Hepatocyte (in vitro differentiated cells): ENCODE data around the gene CAP1. TPM values are rescaled to one million over a fixed set of nuclear protein-coding genes. Genes with fewer than 3 reads are reported as not detected.
A peak's percentile ranks its signal among the peaks of the same experiment; 100 is the strongest.
"Not testable (repeated sequence)": the region's sequence is repeated elsewhere in the genome, so short reads cannot be mapped to it uniquely, and the experiment has no call there.

Source experiments
- DNase-seq: peaks from one replicate; pipeline ENCODE4 v3.0.0-alpha.2; 2016; ENCODE audit warnings: low spot score
- H2AFZ ChIP-seq: fragments of 200-600 bp; sonication (generic); 2 replicates; pipeline ENCODE4 v1.6.0; 2016; ENCODE audit warnings: antibody characterized with exemption, mild to moderate bottlenecking
- H3K27ac ChIP-seq: fragments of 200-600 bp; sonication (generic); 2 replicates; pipeline ENCODE4 v1.5.1; 2016; ENCODE audit warnings: mild to moderate bottlenecking
- H3K27me3 ChIP-seq: fragments of 200-600 bp; sonication (generic); 2 replicates; pipeline ENCODE4 v1.6.1; 2016
- H3K36me3 ChIP-seq: fragments of 200-600 bp; sonication (generic); replicated peaks from 2 replicates; pipeline ENCODE4 v1.5.1; 2016; ENCODE audit warnings: low read depth; ENCODE audit not compliant: insufficient read depth
- H3K4me1 ChIP-seq: fragments of 200-600 bp; sonication (generic); 2 replicates; pipeline ENCODE4 v1.5.1; 2016; ENCODE audit warnings: mild to moderate bottlenecking, moderate library complexity; ENCODE audit not compliant: insufficient read depth
- H3K4me2 ChIP-seq: fragments of 200-600 bp; sonication (generic); 2 replicates; pipeline ENCODE4 v1.6.0; 2016
- H3K4me3 ChIP-seq: fragments of 200-600 bp; sonication (generic); 2 replicates; pipeline ENCODE4 v1.5.1; 2016; ENCODE audit warnings: mild to moderate bottlenecking
- H3K79me2 ChIP-seq: fragments of 200-600 bp; sonication (generic); 2 replicates; pipeline ENCODE4 v1.6.0; 2017; ENCODE audit warnings: mild to moderate bottlenecking
- H3K9me2 ChIP-seq: fragments of 200-600 bp; sonication (generic); replicated peaks from 2 replicates; pipeline ENCODE4 v1.6.0; 2017; ENCODE audit warnings: mild to moderate bottlenecking; ENCODE audit not compliant: insufficient read depth
- H3K9me3 ChIP-seq: fragments of 200-600 bp; sonication (generic); 2 replicates; pipeline ENCODE4 v1.5.1; 2016; ENCODE audit warnings: low read depth, mild to moderate bottlenecking
- H4K20me1 ChIP-seq: fragments of 200-600 bp; sonication (generic); 2 replicates; pipeline ENCODE4 v1.6.0; 2016; ENCODE audit warnings: mild to moderate bottlenecking; ENCODE audit not compliant: insufficient read depth, poor library complexity, severe bottlenecking
- CTCF ChIP-seq: fragments of 200-600 bp; sonication (generic); IDR thresholded peaks from 2 replicates; pipeline ENCODE4 v1.5.1; 2016; ENCODE audit warnings: antibody characterized with exemption, mild to moderate bottlenecking; ENCODE audit not compliant: poor library complexity
- EZH2 ChIP-seq: fragments of 200-600 bp; sonication (generic); IDR thresholded peaks from 2 replicates; pipeline ENCODE4 v1.6.1; 2016; ENCODE audit warnings: antibody characterized with exemption, mild to moderate bottlenecking, borderline replicate concordance
- EZH2phosphoT487 ChIP-seq: fragments of 200-600 bp; sonication (generic); IDR thresholded peaks from one replicate; pipeline ENCODE4 v1.6.1; 2018; ENCODE audit warnings: antibody characterized with exemption, mild to moderate bottlenecking, low read depth, moderate library complexity; ENCODE audit not compliant: unreplicated experiment, severe bottlenecking
- WGBS: methylation state at CpG from one replicate; pipeline ENCODE4 v1.1.6; 2016; ENCODE audit warnings: low lambda C conversion rate; ENCODE audit errors: missing lambda C conversion rate; 5-methylcytosine and 5-hydroxymethylcytosine counted together
- polyA plus RNA-seq: library from polyadenylated mRNA; unstranded; fragments of >200 nt; fragmentation: Nextera tagmentation; extraction: Ambion mirVana; gene quantifications from 2 replicates; pipeline ENCODE4 v1.2.1, GENCODE V29; 2016
- total RNA-seq: library from RNA; depleted of rRNA; stranded (reverse); fragments of >200 nt; gene quantifications from 2 replicates; pipeline ENCODE4 v1.2.3, GENCODE V29; 2014

Gene CAP1
- total and polyA plus RNA-seq, 2 experiments from 2014 or later: 186 to 191 TPM

GRCh38 chr1:40032240-40032891 lies 8.2 kb upstream of the CAP1 start:
- H3K9me2 ChIP-seq: no peaks in the 10 kb centered on the region
- no peaks in the 10 kb centered on the region for H3K27me3 ChIP-seq
- no peaks in the 10 kb centered on the region for H4K20me1 ChIP-seq
- H3K79me2 ChIP-seq: no peaks in the 10 kb centered on the region
- H3K9me3 ChIP-seq: no peaks in the 10 kb centered on the region
- no peaks in the 10 kb centered on the region for H3K36me3 ChIP-seq
- 40% methylated on average over 4 of the region's 4 CpGs for WGBS
- peaks cover 10% of the 10 kb centered on the region for H3K4me1 ChIP-seq
- TF ChIP-seq CTCF (peak; percentile 75), EZH2phosphoT487 (no peak), EZH2 (no peak)
- no peak overlapping the region for H3K4me2 ChIP-seq
- H2AFZ ChIP-seq: no peak overlapping the region
- no peak overlapping the region for H3K27ac ChIP-seq
- H3K4me3 ChIP-seq: no peak overlapping the region
- peak; percentile 78 for DNase-seq

GRCh38 chr1:40034869-40035268 lies 5.7 kb upstream of the CAP1 start:
- TF ChIP-seq EZH2: no peak
- no peak for TF ChIP-seq CTCF
- no peak for TF ChIP-seq EZH2phosphoT487
- Histone ChIP-seq H3K9me3 (no peaks in the 10 kb centered on the region), H3K4me1 (peaks cover 19% of the 10 kb centered on the region), H3K79me2 (no peaks in the 10 kb centered on the region), H3K27me3 (no peaks in the 10 kb centered on the region), H3K27ac (no peak overlapping the region), H3K4me2 (no peak overlapping the region), H4K20me1 (no peaks in the 10 kb centered on the region), H3K36me3 (no peaks in the 10 kb centered on the region), H3K9me2 (no peaks in the 10 kb centered on the region), H3K4me3 (no peak overlapping the region), H2AFZ (no peak overlapping the region)
- 68% methylated on average over 2 of the region's 2 CpGs for WGBS
- no peak for DNase-seq

GRCh38 chr1:40036574-40036973 lies 4.0 kb upstream of the CAP1 start:
- peaks cover 12% of the 10 kb centered on the region for H3K4me1 ChIP-seq
- peaks cover 3% of the 10 kb centered on the region for H4K20me1 ChIP-seq
- H3K9me2 ChIP-seq: no peaks in the 10 kb centered on the region
- no peak overlapping the region for H3K4me3 ChIP-seq
- H2AFZ ChIP-seq: no peak overlapping the region
- H3K27ac ChIP-seq: no peak overlapping the region
- no peak overlapping the region for H3K4me2 ChIP-seq
- no peaks in the 10 kb centered on the region for H3K9me3 ChIP-seq
- peak; percentile 49 for DNase-seq
- no peak for TF ChIP-seq EZH2phosphoT487
- TF ChIP-seq CTCF: no peak
- TF ChIP-seq EZH2: no peak
- no peaks in the 10 kb centered on the region for H3K27me3 ChIP-seq
- peaks cover 9% of the 10 kb centered on the region for H3K79me2 ChIP-seq
- WGBS: 66% methylated on average over 4 of the region's 4 CpGs
- H3K36me3 ChIP-seq: no peaks in the 10 kb centered on the region

- H3K36me3 ChIP-seq, H3K4me2 ChIP-seq, DNase-seq, H3K9me3 ChIP-seq, H2AFZ ChIP-seq, H3K27me3 ChIP-seq, H3K27ac ChIP-seq, H3K4me3 ChIP-seq, H4K20me1 ChIP-seq, H3K9me2 ChIP-seq: not testable (repeated sequence)
- Histone ChIP-seq H3K79me2 (peaks cover 16% of the 10 kb centered on the region), H3K4me1 (peaks cover 19% of the 10 kb centered on the region)
- over 99% methylated on average over 8 of the region's 8 CpGs for WGBS
Observed at GRCh38 chr1:40037254-40037653, 3.3 kb upstream of the CAP1 start.
